Superior temporal gyrus (tissue), 1 donor: ENCODE data around the gene CSTF2.

Experiments used
- DNase-seq: peaks from one replicate; pipeline ENCODE4 v3.0.0-alpha.2; 2016; ENCODE audit errors: extremely low spot score

The CSTF2 gene

GRCh38 chrX:100870527-100870926 is 50.3 kb downstream of the CSTF2 start:
- DNase-seq: no peak

- DNase-seq: no peak
Observed at GRCh38 chrX:100871594-100872560, 51.7 kb downstream of the CSTF2 start.

- no peak for DNase-seq
Observed at GRCh38 chrX:100874325-100874724, 54.1 kb downstream of the CSTF2 start, which contains the start of gene NOX1. TSS of gene NOX1 (minus strand) at chrX:100874359. CDS start at chrX:100874139, 220 bp downstream.

GRCh38 chrX:100880368-100880767 is 60.2 kb downstream of the CSTF2 start:
- DNase-seq: no peak

- no peak for DNase-seq
Observed at GRCh38 chrX:100883654-100884053, 63.5 kb downstream of the CSTF2 start.
